HepG2 (cell line): Measurements from ENCODE around the gene XRCC2. TPM values are rescaled to one million over a fixed set of nuclear protein-coding genes. Genes with fewer than 3 reads are reported as not detected.
A peak's percentile ranks its signal among the peaks of the same experiment; 100 is the strongest.

ENCODE experiments used
- ADNP ChIP-seq: sonication (generic); formaldehyde crosslinking; IDR thresholded peaks from 2 replicates; pipeline ENCODE4 v1.4.0; 2020; ENCODE audit warnings: missing genetic modification reagents
- CBX5 ChIP-seq: sonication (generic); formaldehyde crosslinking; IDR thresholded peaks from 2 replicates; pipeline ENCODE4 v1.4.0; 2020; ENCODE audit warnings: missing genetic modification reagents, borderline replicate concordance
- HINFP ChIP-seq: sonication (generic); formaldehyde crosslinking; IDR thresholded peaks from 2 replicates; pipeline ENCODE4 v1.4.0; 2020; ENCODE audit warnings: low read depth, mild to moderate bottlenecking, missing genetic modification reagents
- HNF1B ChIP-seq: sonication (generic); formaldehyde crosslinking; IDR thresholded peaks from 2 replicates; pipeline ENCODE4 v1.5.1; 2020; ENCODE audit warnings: mild to moderate bottlenecking, moderate library complexity, missing genetic modification reagents
- KIAA2018 ChIP-seq: sonication (generic); formaldehyde crosslinking; IDR thresholded peaks from 2 replicates; pipeline ENCODE4 v1.5.0; 2020; ENCODE audit warnings: mild to moderate bottlenecking, missing genetic modification reagents, borderline replicate concordance
- KLF13 ChIP-seq: sonication (generic); formaldehyde crosslinking; IDR thresholded peaks from 2 replicates; pipeline ENCODE4 v1.4.0; 2020; ENCODE audit warnings: mild to moderate bottlenecking, missing genetic modification reagents
- NFE2L1 ChIP-seq: sonication (generic); formaldehyde crosslinking; IDR thresholded peaks from 2 replicates; pipeline ENCODE4 v1.4.0; 2020; ENCODE audit warnings: missing genetic modification reagents, mild to moderate bottlenecking, borderline replicate concordance
- PAWR ChIP-seq: sonication (generic); formaldehyde crosslinking; IDR thresholded peaks from 2 replicates; pipeline ENCODE4 v1.4.0; 2020; ENCODE audit warnings: missing genetic modification reagents, mild to moderate bottlenecking, borderline replicate concordance
- POGZ ChIP-seq: sonication (generic); formaldehyde crosslinking; IDR thresholded peaks from 2 replicates; pipeline ENCODE4 v1.4.0; 2020; ENCODE audit warnings: mild to moderate bottlenecking, missing genetic modification reagents
- THAP11 ChIP-seq: IDR thresholded peaks from 2 replicates; pipeline ENCODE4 v1.6.1; 2016; ENCODE audit warnings: missing biosample characterization, missing genetic modification reagents
- ZFP36 ChIP-seq: fragments of 150-350 bp; IDR thresholded peaks from 2 replicates; pipeline ENCODE4 v1.6.1; 2018; ENCODE audit warnings: borderline replicate concordance, low read length, low read depth; ENCODE audit not compliant: partially characterized antibody
- ZNF235 ChIP-seq: sonication (generic); formaldehyde crosslinking; IDR thresholded peaks from 2 replicates; pipeline ENCODE4 v1.8.1; 2023; ENCODE audit warnings: mild to moderate bottlenecking, missing genetic modification reagents, borderline replicate concordance
- ZNF614 ChIP-seq: IDR thresholded peaks from 2 replicates; pipeline ENCODE4 v1.6.1; 2018; ENCODE audit warnings: missing biosample characterization, missing genetic modification reagents, inconsistent platforms, borderline replicate concordance
- ZSCAN31 ChIP-seq: sonication (generic); formaldehyde crosslinking; IDR thresholded peaks from 2 replicates; pipeline ENCODE4 v1.5.0; 2020; ENCODE audit warnings: low read depth, mild to moderate bottlenecking, missing genetic modification reagents
- polyA plus RNA-seq, 8 experiments: library from polyadenylated mRNA; depleted of rRNA in 3 of 8; stranded (reverse) in 7 of 8; unstranded in 1 of 8; fragments of >200 nt; fragmentation: Illumina TruSeq in 4 of 8; extraction: Trizol in 4 of 8; gene quantifications; 2 replicates each; pipeline versions ENCODE4 v1.2.1 to v1.2.3, GENCODE V29; 2011 to 2016; ENCODE audit warnings: low read depth in 4 of 8, missing spikeins in 1 of 8, mixed read lengths in 1 of 8; ENCODE audit not compliant: insufficient read depth in 1 of 8
- total RNA-seq, 5 experiments: library from RNA; depleted of rRNA; stranded (reverse); fragments of >200 nt; fragmentation: Illumina TruSeq; extraction: Trizol; gene quantifications; 2 replicates each; pipeline ENCODE4 v1.2.3, GENCODE V29; 2016; ENCODE audit warnings: low read depth in 1 of 5

XRCC2 gene
- total and polyA plus RNA-seq, 2 of the 13 experiments (the other 11 are each of a cell fraction or from before 2014, with no cell fraction given) = 3.8 to 14.5 TPM

- TF ChIP-seq NFE2L1 (CRISPR knock-in tag) = no peak
- 0 out of 2 replicates have a peak, but pooled peaks have one; percentile 52 for TF ChIP-seq ZSCAN31
- no peak for TF ChIP-seq KLF13 (CRISPR knock-in tag)
- TF ChIP-seq KIAA2018 (CRISPR knock-in tag) = no peak
- TF ChIP-seq PAWR = no peak
- TF ChIP-seq ZFP36 = no peak
- TF ChIP-seq HINFP (CRISPR knock-in tag) = peak; percentile 74; the same call in 1 of the 2 replicates
- peak; percentile 88 for TF ChIP-seq THAP11 (CRISPR knock-in tag)
- TF ChIP-seq HNF1B (CRISPR knock-in tag) = peak; percentile 36; the same call in 1 of the 2 replicates
- TF ChIP-seq POGZ (CRISPR knock-in tag) = peak; percentile 81
- peak; percentile 44; the same call in 1 of the 2 replicates for TF ChIP-seq CBX5
- TF ChIP-seq ZNF614 (CRISPR knock-in tag) = peak; percentile 25; the same call in 1 of the 2 replicates
- TF ChIP-seq ZNF235 (CRISPR knock-in tag) = no peak; the same call in 1 of the 2 replicates
- TF ChIP-seq ADNP (CRISPR knock-in tag) = no peak
Measured at GRCh38 chr7:152675759-152676636, at the start of gene XRCC2 (continued).
